Epithelial cell of proximal tubule (primary cell): ENCODE data around the gene SLC25A26. TPM values are rescaled to one million over a fixed set of nuclear protein-coding genes. Genes with fewer than 3 reads are reported as not detected.

Experiments
- DNase-seq: peaks from one replicate; pipeline ENCODE4 v3.0.0-alpha.2; 2011; ENCODE audit warnings: low read depth
- H3K4me3 ChIP-seq: 2 replicates; pipeline ENCODE4 v1.5.1; 2011; ENCODE audit warnings: low read depth, mild to moderate bottlenecking, low read length
- CTCF ChIP-seq: conservative IDR thresholded peaks from 2 replicates; pipeline ENCODE4 v1.5.1; 2012; ENCODE audit warnings: low read depth, mild to moderate bottlenecking, low read length
- total RNA-seq: library from RNA; depleted of rRNA; stranded (reverse); fragments of >200 nt; gene quantifications from 2 replicates; pipeline ENCODE4 v1.2.3, GENCODE V29; 2015

SLC25A26 gene
- total RNA-seq, 1 donor from 2014 or later = 16.2 TPM

GRCh38 chr3:66203275-66203674 is 17.5 kb upstream of the SLC25A26 start:
- H3K4me3 ChIP-seq = no peak overlapping the region
- no peak for DNase-seq
- no peak for TF ChIP-seq CTCF

- DNase-seq = no peak
- no peak for TF ChIP-seq CTCF
- H3K4me3 ChIP-seq = no peak overlapping the region
Observed at GRCh38 chr3:66206806-66207205, 14.0 kb upstream of the SLC25A26 start.

- TF ChIP-seq CTCF = no peak
- no peak overlapping the region for H3K4me3 ChIP-seq
- no peak for DNase-seq
Observed at GRCh38 chr3:66208189-66208588, 12.6 kb upstream of the SLC25A26 start.

- H3K4me3 ChIP-seq = no peak overlapping the region
- TF ChIP-seq CTCF = no peak
- DNase-seq = no peak
Observed at GRCh38 chr3:66210687-66211295, 10.0 kb upstream of the SLC25A26 start.

GRCh38 chr3:66211779-66212178 is 9.0 kb upstream of the SLC25A26 start:
- no peak overlapping the region for H3K4me3 ChIP-seq
- no peak for DNase-seq
- no peak for TF ChIP-seq CTCF

GRCh38 chr3:66215106-66215505 is 5.7 kb upstream of the SLC25A26 start:
- no peak for TF ChIP-seq CTCF
- no peak overlapping the region for H3K4me3 ChIP-seq
- DNase-seq = no peak

GRCh38 chr3:66220066-66220465 is 735 bp upstream of the SLC25A26 start:
- DNase-seq = no peak
- peak overlapping the region; percentile 67 for H3K4me3 ChIP-seq
- TF ChIP-seq CTCF = no peak
